ENCODE measurements around the gene ZNF200. TPM values are rescaled to one million over a fixed set of nuclear protein-coding genes. Genes with fewer than 3 reads are reported as not detected.
A peak's percentile ranks its signal among the peaks of the same experiment; 100 is the strongest.

ZNF200 gene
- total RNA-seq, 1 experiment from 2014 or later = 8.8 TPM

DNA sequence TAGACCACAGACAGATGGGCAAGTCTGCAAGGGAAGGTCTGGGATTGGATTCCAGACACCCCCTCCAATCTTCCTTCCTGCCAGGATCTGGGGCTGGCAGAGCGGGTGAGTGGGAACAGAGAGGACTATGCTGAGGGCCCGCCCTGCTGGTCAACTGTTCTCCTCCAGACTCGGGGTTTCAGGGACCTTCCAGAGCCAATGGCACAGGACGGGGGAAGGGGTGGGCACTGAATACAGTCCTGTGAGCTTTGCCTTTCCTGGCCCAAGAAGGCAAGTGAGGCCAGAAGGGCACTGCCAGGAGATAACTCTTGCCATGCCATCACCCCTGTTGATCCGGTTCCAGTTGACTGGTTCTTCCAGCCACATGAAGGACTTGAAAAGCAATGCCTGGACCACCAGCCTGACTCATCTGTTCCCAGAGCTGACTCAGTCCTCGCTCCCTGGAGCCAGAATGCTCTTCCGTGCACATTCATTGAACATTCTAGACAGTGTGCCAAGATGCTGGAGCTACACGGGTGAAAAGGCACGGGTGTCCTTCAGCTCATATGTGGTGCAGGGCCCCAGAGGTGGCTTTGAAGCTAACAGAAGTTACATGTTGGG is 22.0 kb upstream of the ZNF200 start:
- intact Hi-C loops (cut with micrococcal nuclease) = no loop called here
- no peaks in the 10 kb centered on the region for H3K9me2 ChIP-seq (ENCODE audit: insufficient read depth)
- ATAC-seq = no peak
- H3K36me3 ChIP-seq (ENCODE audit: control insufficient read depth in 1 of 2, insufficient read depth in 2 of 2, low read length in 2 of 2) = no peaks in the 10 kb centered on the region
- no peak overlapping the region for H3K4me2 ChIP-seq (ENCODE audit: low read length)
- RAD21 ChIA-PET (ENCODE audit: low non-redundant PET in 1 of 2, low total read pairs in 2 of 2, uncharacterized antibody in 2 of 2, unreplicated experiment in 2 of 2) = no interaction called here
- H3K79me2 ChIP-seq (ENCODE audit: insufficient read depth, low read length) = no peaks in the 10 kb centered on the region
- H3K27ac ChIP-seq (ENCODE audit: low read depth, low read length) = no peak overlapping the region
- CTCF ChIA-PET = no interaction called here
- no peak for TF ChIP-seq ZNF274 (IDR thresholded peaks at IDR 0.05; ENCODE audit: low read depth, low read length)
- no peak for TF ChIP-seq EZH2phosphoT487 (IDR thresholded peaks at IDR 0.05; ENCODE audit: borderline replicate concordance)
- TF ChIP-seq ELF1 (IDR thresholded peaks at IDR 0.05; ENCODE audit: borderline replicate concordance, low read depth) = no peak
- no peak for TF ChIP-seq TCF7L2 (IDR thresholded peaks at IDR 0.05; ENCODE audit: borderline replicate concordance, extremely low read depth, insufficient read depth, insufficient read length)
- TF ChIP-seq EZH2 (IDR thresholded peaks at IDR 0.05) = no peak
- peak; percentile 21; the same call in 1 of the 2 replicates for TF ChIP-seq FOSL1 (IDR thresholded peaks at IDR 0.05; ENCODE audit: low read depth)
- TF ChIP-seq, protein P1, sequence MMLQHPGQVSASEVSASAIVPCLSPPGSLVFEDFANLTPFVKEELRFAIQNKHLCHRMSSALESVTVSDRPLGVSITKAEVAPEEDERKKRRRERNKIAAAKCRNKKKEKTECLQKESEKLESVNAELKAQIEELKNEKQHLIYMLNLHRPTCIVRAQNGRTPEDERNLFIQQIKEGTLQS (IDR thresholded peaks at IDR 0.05) = no peak
- no peak for TF ChIP-seq POLR2AphosphoS5 (IDR thresholded peaks at IDR 0.05; ENCODE audit: low read depth, low read length)
- TF ChIP-seq JUND (IDR thresholded peaks at IDR 0.05) = 0 out of 2 replicates have a peak, but pooled peaks have one; percentile 16
- TF ChIP-seq RAD21 (IDR thresholded peaks at IDR 0.05; ENCODE audit: low read depth) = no peak
- TF ChIP-seq, protein P2, sequence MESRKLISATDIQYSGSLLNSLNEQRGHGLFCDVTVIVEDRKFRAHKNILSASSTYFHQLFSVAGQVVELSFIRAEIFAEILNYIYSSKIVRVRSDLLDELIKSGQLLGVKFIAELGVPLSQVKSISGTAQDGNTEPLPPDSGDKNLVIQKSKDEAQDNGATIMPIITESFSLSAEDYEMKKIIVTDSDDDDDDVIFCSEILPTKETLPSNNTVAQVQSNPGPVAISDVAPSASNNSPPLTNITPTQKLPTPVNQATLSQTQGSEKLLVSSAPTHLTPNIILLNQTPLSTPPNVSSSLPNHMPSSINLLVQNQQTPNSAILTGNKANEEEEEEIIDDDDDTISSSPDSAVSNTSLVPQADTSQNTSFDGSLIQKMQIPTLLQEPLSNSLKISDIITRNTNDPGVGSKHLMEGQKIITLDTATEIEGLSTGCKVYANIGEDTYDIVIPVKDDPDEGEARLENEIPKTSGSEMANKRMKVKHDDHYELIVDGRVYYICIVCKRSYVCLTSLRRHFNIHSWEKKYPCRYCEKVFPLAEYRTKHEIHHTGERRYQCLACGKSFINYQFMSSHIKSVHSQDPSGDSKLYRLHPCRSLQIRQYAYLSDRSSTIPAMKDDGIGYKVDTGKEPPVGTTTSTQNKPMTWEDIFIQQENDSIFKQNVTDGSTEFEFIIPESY (IDR thresholded peaks at IDR 0.05; ENCODE audit: extremely low read depth, insufficient replicate concordance, low read length) = no peak
- no peak for TF ChIP-seq SP1 (IDR thresholded peaks at IDR 0.05; ENCODE audit: low read depth)
- no peak for TF ChIP-seq CBX3 (IDR thresholded peaks at IDR 0.05; ENCODE audit: low read depth)
- no peak for TF ChIP-seq YY1 (IDR thresholded peaks at IDR 0.05; ENCODE audit: extremely low read depth, insufficient replicate concordance, low read depth, low read length)
- no peak overlapping the region for H3K9ac ChIP-seq (ENCODE audit: low read length)
- H3K4me3 ChIP-seq (replicated peaks in 1 of 2; ENCODE audit: low read depth in 1 of 2, low read length in 2 of 2) = no peak overlapping the region
- POLR2A ChIA-PET = no interaction called here
- H4K20me1 ChIP-seq (ENCODE audit: insufficient read depth) = no peaks in the 10 kb centered on the region
- BruUV-seq (replicated peaks) = no TSS peak
- no peak for DNase-seq (ENCODE audit: low read depth, low spot score)
- H3K9me3 ChIP-seq (ENCODE audit: control insufficient read depth in 1 of 2, insufficient read depth in 1 of 2, low read depth in 1 of 2, low read length in 2 of 2) = no peaks in the 10 kb centered on the region
- H3K27me3 ChIP-seq (ENCODE audit: insufficient read depth, low read length) = no peaks in the 10 kb centered on the region
- peaks cover 0 to 5% of the 10 kb centered on the region in 2 experiments; a peak in 1 of 4 replicates for H3K4me1 ChIP-seq (ENCODE audit: control insufficient read depth in 1 of 2, insufficient read depth in 2 of 2, low read length in 2 of 2)
- no peak overlapping the region for H2AFZ ChIP-seq (ENCODE audit: low read depth, low read length, poor library complexity, severe bottlenecking)
